ENCODE measurements around the gene IFITM10.

The IFITM10 gene

DNA sequence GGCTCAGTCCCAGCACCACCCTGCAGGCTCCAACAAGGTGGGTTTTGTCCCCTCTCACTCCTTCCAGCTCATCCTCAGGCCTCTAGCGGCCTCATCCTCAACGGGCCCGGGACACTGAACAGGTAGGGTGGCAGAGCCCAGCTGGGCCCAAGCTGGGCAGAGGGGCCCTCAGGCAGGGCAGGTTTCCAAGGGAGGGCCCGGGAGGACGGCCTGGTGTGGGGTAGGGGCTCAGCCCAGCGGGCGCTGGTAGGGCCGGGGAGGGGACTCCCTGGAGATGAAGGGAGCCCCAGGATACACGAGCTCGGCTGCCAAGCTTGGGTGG is 2.5 kb upstream of the IFITM10 start:
- DNase-seq (ENCODE audit: low spot score) = no peak

DNA sequence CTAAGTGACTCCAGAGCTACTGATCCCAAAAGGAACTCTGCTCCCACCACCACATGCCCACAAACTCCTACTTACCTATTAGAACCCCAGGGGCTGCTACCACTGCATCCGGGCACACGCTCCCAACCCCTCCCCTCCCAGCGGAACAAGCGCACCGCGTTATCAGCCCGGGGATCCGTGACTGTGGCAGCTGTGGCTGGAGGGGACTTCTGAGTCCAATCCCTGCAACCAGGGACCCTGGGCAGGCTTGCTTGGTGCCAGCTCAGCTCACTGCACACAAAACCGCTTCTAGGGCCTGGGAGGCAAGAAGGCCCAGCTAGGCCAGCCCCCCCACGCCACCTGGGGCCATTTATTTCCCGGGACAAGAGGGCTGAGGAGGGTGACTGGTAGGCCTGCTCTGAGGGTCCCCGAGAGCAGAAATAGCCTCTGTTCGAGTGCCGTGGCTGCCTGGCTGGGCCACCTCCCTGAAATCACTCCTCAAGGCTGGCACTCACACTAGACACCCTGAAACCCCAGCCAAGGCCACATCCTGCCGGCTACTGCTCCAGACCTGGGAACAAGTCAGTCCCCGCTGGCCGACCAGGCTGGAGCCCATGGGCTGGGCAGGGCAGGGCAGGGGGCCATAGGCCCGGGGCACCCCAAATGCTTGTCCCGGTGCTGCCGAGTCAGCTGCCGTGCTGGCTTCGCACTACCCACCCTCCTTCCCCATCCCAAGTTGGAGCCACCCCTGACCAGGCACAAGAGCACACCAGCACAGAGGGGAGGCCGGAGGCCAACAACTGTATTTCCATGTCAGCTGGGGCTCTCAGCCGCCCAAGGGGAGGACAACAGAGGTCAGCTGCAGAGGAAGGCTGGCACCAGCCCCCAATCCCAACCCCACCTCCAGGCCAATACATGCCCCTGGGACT is 1.9 kb upstream of the IFITM10 start:
- DNase-seq (ENCODE audit: low spot score) = no peak

GRCh38 chr11:1751531-1751921 is 1.1 kb upstream of the IFITM10 start:
- DNase-seq (ENCODE audit: low spot score) = no peak

DNA sequence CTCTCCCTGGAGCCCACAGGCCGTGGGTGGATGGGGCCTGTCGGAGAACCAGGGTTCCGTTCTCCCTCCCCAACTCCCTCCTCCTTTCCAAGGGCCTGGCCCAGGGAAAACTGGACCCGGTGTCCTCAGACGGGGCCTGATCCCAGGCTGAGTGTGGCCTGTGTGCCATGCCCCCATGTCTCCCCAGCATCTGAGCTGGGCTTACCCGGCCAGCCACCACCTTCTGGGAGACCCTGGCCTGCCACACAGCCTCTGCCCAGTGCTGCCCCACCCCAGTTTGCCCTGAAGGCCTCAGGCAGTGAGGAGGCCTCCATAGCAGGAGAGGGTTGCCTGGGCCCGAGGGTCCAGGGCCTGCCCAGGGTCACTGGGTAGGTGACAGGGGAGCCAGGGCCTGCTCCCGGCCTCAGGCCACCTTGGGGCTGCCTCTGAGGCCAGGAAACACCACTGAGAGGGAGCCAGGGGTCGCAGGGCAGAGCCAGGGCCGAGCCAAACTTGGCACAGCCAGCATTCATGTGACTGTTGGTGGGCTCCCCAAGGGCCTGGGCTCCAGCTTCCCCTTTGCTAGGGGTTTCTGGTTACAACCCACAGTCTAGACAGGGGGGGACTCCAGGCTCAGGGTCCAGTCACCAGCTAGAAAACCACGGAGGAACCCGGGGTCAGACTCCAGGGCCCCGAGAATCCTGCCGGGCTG is 590 bp upstream of the IFITM10 start:
- no peak for DNase-seq (ENCODE audit: low spot score)

DNA sequence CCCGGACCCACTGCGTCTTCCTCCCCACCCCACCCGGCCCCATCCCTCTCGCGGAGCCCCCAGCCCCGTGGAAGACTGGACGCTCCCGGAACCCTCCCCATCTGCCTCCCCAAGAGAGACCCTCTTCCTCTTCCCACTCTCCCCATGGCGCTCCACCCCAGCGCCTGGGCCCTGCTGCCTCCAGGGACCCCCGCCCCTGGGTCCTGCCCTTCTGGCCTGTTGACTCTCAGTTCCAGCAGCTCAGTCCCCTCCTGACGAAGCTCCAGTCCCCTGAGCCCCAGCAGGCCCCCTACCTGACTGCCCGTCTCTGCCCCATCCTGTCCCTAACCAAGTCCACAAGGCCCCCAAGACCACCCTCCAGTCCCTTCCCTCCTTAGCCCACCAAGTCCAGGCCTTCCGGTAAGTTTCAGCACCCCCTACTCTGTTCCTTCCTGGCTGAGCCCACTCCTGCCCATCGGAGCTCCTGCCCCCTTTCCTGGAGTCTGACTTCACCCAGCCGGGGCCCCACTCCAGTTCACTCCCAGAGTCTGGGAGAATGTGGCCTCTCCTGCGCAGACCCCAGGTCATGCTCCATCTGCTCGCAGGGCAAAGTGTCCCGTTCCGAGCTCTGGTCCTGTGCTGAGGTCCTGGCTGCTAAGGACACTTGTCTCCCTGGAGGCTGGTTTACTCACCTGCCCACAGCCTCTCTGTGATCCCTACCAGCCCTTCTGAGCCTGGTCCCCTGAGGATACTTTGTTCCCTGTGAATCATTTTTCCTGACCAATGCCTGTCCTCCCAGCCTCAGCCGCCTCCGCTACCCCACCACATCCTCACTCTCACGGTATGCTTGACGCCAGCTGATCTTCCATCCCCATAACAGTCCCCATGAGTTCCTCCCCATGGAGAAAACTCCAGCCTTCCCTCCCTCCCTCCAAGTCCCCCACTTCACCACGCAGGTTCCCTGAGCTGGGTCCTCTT is 722 bp downstream of the IFITM10 start:
- DNase-seq (ENCODE audit: low spot score) = no peak

DNA sequence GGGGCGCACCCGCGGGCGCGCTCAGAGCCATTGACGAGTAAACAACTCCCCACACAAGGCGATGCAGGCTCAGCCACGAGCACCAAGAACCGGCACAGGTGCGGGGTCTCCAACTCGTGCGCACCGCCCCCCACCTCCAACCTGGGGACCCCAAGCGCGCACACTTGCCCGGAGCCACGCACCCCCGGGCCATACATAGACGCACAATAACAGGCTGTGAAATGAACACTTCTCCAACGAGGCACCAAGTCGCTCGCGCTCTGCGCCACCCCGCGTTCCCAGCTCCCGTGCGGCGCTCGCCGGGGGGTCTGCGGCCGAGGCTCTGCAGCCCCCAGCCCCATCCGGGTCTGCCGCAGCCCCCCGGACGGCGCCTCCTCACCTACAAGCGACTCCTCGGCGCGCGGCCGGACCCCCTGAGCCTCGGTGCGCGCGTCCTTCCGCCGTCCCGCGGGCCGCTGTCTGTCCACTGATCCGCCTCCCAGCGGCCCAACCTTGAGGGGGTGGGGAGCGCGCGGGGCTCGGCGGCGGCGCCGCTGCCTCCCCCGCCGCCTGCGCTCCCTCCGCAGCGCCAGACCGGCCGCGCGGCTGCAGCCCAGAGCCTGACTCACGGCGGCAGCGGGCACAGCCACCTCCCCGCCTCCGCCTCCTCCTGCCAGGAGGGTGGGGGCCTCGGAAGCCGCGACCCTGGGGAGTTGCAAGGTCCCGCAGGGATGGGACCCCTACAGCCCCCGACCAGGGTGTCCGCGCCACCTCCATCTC is 1.6 kb downstream of the IFITM10 start:
- no peak for DNase-seq (ENCODE audit: low spot score)

GRCh38 chr11:1747753-1748635 is 2.4 kb downstream of the IFITM10 start:
- no peak for DNase-seq (ENCODE audit: low spot score)

- DNase-seq (ENCODE audit: low spot score) = no peak
Measured at GRCh38 chr11:1746956-1747752, 3.2 kb downstream of the IFITM10 start.

- no peak for DNase-seq (ENCODE audit: low spot score)
Measured at GRCh38 chr11:1746511-1746931, 3.9 kb downstream of the IFITM10 start.

GRCh38 chr11:1745701-1746320 is 4.6 kb downstream of the IFITM10 start:
- DNase-seq (ENCODE audit: low spot score) = no peak

DNA sequence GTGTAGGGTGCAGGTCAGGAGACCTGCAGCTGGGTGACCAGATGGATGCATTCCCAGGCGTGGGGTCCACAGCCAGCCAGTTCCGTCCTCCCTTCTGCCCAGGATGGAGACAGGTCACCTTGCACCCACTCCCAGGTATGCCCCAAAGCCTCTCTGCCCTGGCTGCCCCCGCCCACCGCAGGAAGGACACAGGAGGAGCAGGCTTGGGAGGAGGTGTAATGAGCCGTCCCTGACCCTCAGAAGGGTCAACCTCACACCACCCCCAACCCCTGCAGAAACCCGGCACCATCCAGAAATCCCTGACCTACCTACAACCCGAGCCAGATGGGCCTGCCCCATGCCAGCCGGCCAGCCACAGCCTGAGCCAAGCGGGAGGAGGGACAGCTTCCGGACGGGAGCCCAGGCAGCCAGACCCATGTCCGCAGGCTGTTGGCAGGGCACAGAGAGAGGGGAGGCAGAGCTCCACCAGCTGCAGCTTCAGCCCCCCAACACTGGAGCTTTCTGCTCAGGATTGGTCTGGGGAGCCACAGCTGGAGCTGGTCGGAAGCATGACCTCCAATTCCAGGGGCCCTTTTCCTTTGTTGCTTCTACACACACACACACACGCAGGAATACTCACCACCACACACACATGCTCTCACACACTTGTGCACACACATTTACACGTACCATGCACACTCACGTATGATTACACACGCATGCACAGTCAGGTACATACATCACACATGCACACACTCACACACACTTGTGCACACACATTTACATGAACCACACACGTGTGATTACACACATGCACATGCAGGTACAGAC is 5.3 kb downstream of the IFITM10 start:
- no peak for DNase-seq (ENCODE audit: low spot score)

DNA sequence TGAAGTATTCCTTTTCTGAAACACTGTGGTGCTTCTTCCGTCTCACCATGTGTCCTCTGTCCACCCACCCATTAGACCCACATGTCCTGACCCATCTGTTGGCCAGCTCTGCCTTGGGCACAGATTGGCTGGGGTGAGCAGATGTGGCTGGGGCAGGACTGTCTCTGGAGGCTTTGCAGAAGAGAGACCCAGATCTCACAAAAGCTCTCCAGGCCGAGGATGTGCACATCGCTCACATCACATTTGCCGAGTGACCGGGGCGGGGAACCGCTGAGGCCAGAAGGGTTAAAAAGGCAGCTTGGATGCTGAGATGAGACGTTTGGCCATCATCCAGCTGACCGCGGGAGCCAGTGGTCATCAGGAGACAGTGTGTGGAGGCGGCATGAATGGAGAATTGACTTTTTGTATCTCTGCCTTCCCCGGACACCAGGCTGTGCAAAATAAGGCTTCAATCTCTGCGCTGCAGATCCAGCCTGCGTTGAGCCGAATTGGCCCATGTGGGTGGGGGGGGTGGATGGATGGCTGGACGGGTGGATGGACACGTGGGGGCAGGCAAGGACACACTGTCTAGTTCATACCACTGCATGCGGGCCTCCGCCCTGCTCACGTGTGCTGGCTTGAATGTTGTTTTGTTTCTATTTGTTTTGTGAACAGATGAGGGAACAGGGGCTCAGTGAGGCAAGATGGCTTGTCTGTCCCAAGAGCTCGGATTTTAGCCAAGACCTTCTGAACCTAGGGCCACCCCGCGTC is 6.1 kb downstream of the IFITM10 start:
- DNase-seq (ENCODE audit: low spot score) = no peak

DNA sequence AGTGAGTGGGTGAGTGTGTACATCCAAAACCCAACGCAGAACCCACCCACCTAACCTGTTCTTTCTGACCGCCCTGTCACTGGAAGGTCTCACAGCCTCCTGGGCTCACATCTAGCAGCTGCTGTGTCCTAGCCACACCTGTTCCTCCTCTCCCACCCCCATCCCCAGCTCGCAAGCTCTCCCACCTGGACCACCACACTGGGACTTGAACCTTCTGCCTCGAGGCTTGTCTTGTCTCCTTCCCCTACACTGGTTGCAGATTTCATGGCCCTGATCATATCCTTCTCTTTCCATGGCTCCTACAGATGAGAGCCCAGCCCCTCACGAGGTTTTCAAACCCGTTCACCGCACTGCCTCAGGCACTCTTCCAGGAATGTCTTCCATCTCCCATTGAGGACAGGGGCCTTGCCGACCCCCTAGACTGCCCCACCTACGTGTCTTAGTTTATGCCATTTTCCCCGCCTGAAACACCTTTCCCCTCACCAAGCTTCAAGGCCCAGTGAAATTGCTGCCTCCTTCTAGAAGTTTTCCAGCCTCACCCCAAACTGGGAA is 6.7 kb downstream of the IFITM10 start:
- no peak for DNase-seq (ENCODE audit: low spot score)

DNA sequence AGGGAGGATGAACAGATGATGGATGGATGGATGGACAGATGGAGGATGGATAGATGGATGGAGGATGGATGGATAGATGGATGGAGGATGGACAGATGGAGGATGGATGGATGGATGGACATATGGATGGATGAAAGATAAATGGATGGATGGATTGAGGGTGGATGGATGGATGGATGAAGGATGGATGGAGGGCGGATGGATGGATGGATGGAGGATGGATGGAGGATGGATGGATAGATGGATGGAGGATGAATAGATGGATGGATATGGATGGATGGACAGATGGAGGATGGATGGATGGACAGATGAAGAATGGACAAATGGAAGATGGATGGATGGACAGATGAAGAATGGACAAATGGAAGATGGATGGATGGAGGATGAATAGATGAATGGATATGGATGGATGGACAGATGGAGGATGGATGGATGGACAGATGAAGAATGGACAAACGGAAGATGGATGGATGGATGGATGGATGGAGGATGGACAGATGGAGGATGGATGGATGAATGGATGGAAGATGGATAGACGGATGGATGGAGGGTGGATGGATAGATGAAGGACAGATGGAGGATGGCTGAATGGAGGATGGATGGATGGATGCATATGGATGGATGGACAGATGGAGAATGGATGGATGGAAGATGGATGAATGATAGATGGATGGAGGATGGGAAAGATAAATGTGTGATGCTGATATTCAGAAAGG is 7.4 kb downstream of the IFITM10 start:
- no peak for DNase-seq (ENCODE audit: low spot score)

DNA sequence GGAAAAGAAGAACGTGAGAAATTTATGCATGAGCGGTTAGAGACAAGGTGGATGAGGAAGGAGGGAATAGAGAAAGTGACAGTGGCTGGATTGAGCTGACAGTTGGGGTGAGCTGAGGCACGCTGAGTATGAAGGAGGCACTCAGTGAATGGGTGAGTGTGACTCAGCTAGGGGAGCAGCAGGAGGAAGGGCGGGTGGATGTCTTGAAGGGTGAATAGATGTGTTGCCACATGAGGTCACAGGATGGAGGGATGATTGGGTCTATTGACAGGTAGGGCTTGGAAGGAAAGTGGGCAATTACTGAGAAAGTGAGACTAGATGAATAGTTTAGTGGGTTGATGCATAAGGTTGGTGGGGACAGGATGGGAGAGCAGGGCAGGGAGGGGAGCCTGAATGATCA is 8.0 kb downstream of the IFITM10 start:
- DNase-seq (ENCODE audit: low spot score) = no peak

DNA sequence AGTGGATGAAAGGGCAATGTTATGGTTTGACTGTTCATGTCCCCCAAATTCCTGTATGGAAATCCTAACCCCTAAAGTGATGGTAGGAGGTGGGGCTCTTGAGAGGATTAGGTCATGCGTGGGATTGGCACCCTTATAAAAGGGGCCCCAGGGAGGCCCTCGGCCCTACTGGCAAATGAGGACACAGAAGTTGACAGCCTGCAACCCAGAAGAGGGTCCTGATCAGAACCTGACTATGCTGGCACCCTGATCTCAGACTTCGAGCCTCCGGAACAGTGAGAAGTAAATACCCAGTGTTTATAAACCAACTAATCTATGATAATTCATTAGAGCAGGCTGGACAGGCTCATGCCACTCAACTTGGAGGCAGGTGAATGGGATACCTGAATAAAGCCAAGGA is 8.7 kb downstream of the IFITM10 start:
- no peak for DNase-seq (ENCODE audit: low spot score)

Measured in ecto neural progenitor cell (in vitro differentiated cells).